IMR-90 (cell line): Measurements from ENCODE around the gene SCYGR4. TPM values are rescaled to one million over a fixed set of nuclear protein-coding genes. Genes with fewer than 3 reads are reported as not detected.

ENCODE experiments used
- ATAC-seq: fragments of 200-7000 bp; cut with Tn5 transposase; 2 replicates; pipeline ENCODE4 v1.9.1; 2020; ENCODE audit warnings: low read depth, mild to moderate bottlenecking, moderate library complexity
- BruUV-seq: library from RNA; stranded (reverse); fragments of 400-500 nt; replicated peaks from 2 replicates; lab custom pipeline; 2021; lab: Mats Ljungman, UMichigan
- CTCF ChIA-PET: fragments of 300-600 bp; formaldehyde crosslinking; extraction: SDS; loops from one replicate; lab custom pipeline; 2021; ENCODE audit warnings: antibody characterized with exemption; lab: Yijun Ruan, JAX
- POLR2A ChIA-PET: fragments of 300-600 bp; sonication (Branson Sonifier 250); formaldehyde crosslinking; loops from one replicate; lab custom pipeline; 2022; ENCODE audit warnings: antibody characterized with exemption; ENCODE audit not compliant: unreplicated experiment; lab: Charles Lee
- DNase-seq: peaks from one replicate; pipeline ENCODE4 v3.0.0; 2013
- H2AFZ ChIP-seq: replicated peaks from 2 replicates; pipeline ENCODE3; 2013; ENCODE audit warnings: low read length, mild to moderate bottlenecking; ENCODE audit not compliant: poor library complexity
- H2AK5ac ChIP-seq: 2 replicates; pipeline ENCODE4 v1.6.1; 2013; ENCODE audit warnings: low read depth, low read length, inconsistent platforms
- H2AK9ac ChIP-seq: replicated peaks from 2 replicates; pipeline ENCODE3; 2013; ENCODE audit warnings: mild to moderate bottlenecking, low read depth, low read length, moderate library complexity; ENCODE audit not compliant: poor library complexity
- H2BK120ac ChIP-seq: 2 replicates; pipeline ENCODE4 v1.6.1; 2013; ENCODE audit warnings: low read depth, low read length, inconsistent platforms
- H2BK15ac ChIP-seq: 3 replicates; pipeline ENCODE4 v1.6.1; 2013; ENCODE audit warnings: low read depth, low read length, inconsistent platforms
- H2BK20ac ChIP-seq: 2 replicates; pipeline ENCODE4 v1.6.1; 2013; ENCODE audit warnings: low read depth, mild to moderate bottlenecking, inconsistent platforms, low read length, moderate library complexity
- H2BK5ac ChIP-seq: 2 replicates; pipeline ENCODE4 v1.6.1; 2013; ENCODE audit warnings: mild to moderate bottlenecking, low read depth, low read length, inconsistent platforms; ENCODE audit not compliant: poor library complexity, severe bottlenecking
- H3K14ac ChIP-seq: replicated peaks from 2 replicates; pipeline ENCODE4 v1.6.1; 2013; ENCODE audit warnings: low read depth, low read length, inconsistent platforms
- H3K18ac ChIP-seq: 2 replicates; pipeline ENCODE4 v1.6.1; 2013; ENCODE audit warnings: low read depth, low read length, control low read depth
- H3K23ac ChIP-seq: 2 replicates; pipeline ENCODE4 v1.6.1; 2013; ENCODE audit warnings: low read depth, low read length, inconsistent platforms
- H3K27ac ChIP-seq: 2 replicates; pipeline ENCODE4 v1.5.1; 2013; ENCODE audit warnings: mild to moderate bottlenecking, control low read depth, low read length; ENCODE audit not compliant: insufficient read depth
- H3K27me3 ChIP-seq: 2 replicates; pipeline ENCODE4 v1.6.1; 2013; ENCODE audit warnings: low read length; ENCODE audit not compliant: control insufficient read depth, insufficient read depth
- H3K36me3 ChIP-seq: 2 replicates; pipeline ENCODE4 v1.6.1; 2013; ENCODE audit warnings: low read length, mixed read lengths; ENCODE audit not compliant: control insufficient read depth, insufficient read depth
- H3K4ac ChIP-seq: 2 replicates; pipeline ENCODE4 v1.6.1; 2013; ENCODE audit warnings: low read depth, low read length, inconsistent platforms
- H3K4me1 ChIP-seq: 2 replicates; pipeline ENCODE4 v1.6.1; 2013; ENCODE audit warnings: low read length, mixed read lengths; ENCODE audit not compliant: control insufficient read depth, insufficient read depth
- H3K4me2 ChIP-seq: 2 replicates; pipeline ENCODE4 v1.6.1; 2013; ENCODE audit warnings: low read depth, mild to moderate bottlenecking, control low read depth, low read length, moderate library complexity
- H3K4me3 ChIP-seq: 2 replicates; pipeline ENCODE4 v1.5.1; 2013; ENCODE audit warnings: low read depth, mild to moderate bottlenecking, control low read depth, low read length, moderate library complexity; ENCODE audit not compliant: insufficient read depth
- H3K56ac ChIP-seq: 2 replicates; pipeline ENCODE4 v1.6.1; 2013; ENCODE audit warnings: low read length, inconsistent platforms; ENCODE audit not compliant: insufficient read depth; ENCODE audit errors: extremely low read depth
- H3K79me1 ChIP-seq, 2 experiments: 2 replicates each; pipeline ENCODE4 v1.6.1; 2013; ENCODE audit warnings: low read length in 2 of 2, inconsistent platforms in 1 of 2, low read depth in 1 of 2
- H3K9ac ChIP-seq: 2 replicates; pipeline ENCODE4 v1.6.1; 2013; ENCODE audit warnings: low read depth, low read length, control low read depth
- H3K9me1 ChIP-seq: 2 replicates; pipeline ENCODE4 v1.6.1; 2013; ENCODE audit warnings: low read length, inconsistent platforms; ENCODE audit not compliant: insufficient read depth
- H3K9me3 ChIP-seq: 2 replicates; pipeline ENCODE4 v1.6.1; 2013; ENCODE audit warnings: low read length; ENCODE audit not compliant: control insufficient read depth, insufficient read depth
- H4K20me1 ChIP-seq: 2 replicates; pipeline ENCODE4 v1.6.1; 2013; ENCODE audit warnings: low read length, inconsistent platforms; ENCODE audit not compliant: insufficient read depth
- H4K5ac ChIP-seq: 2 replicates; pipeline ENCODE4 v1.6.1; 2013; ENCODE audit warnings: mild to moderate bottlenecking, low read depth, low read length, control low read depth
- H4K8ac ChIP-seq, 2 experiments: 2 replicates each; pipeline ENCODE4 v1.6.1; 2013; ENCODE audit warnings: low read depth in 2 of 2, low read length in 2 of 2, control low read depth in 1 of 2, inconsistent platforms in 1 of 2
- H4K91ac ChIP-seq: 2 replicates; pipeline ENCODE4 v1.6.1; 2013; ENCODE audit warnings: low read depth, low read length, inconsistent platforms; ENCODE audit not compliant: insufficient read depth
- BHLHE40 ChIP-seq: fragments of 150-350 bp; IDR thresholded peaks from 2 replicates; pipeline ENCODE4 v1.6.1; 2016; ENCODE audit warnings: mild to moderate bottlenecking, low read depth, low read length
- CEBPB ChIP-seq: IDR thresholded peaks from 2 replicates; pipeline ENCODE4 v1.6.1; 2012; ENCODE audit warnings: low read depth, low read length, improper control_type of control experiment
- CHD1 ChIP-seq: IDR thresholded peaks from 2 replicates; pipeline ENCODE4 v1.6.1; 2012; ENCODE audit warnings: low read depth, low read length, improper control_type of control experiment
- CTCF ChIP-seq: conservative IDR thresholded peaks from 2 replicates; pipeline ENCODE4 v1.5.1; 2012; ENCODE audit warnings: mild to moderate bottlenecking, low read depth, low read length, improper control_type of control experiment
- ELK1 ChIP-seq: fragments of 150-350 bp; IDR thresholded peaks from 2 replicates; pipeline ENCODE4 v1.6.1; 2016; ENCODE audit warnings: low read depth, mild to moderate bottlenecking, low read length, moderate library complexity, borderline replicate concordance
- FOS ChIP-seq: fragments of 150-350 bp; IDR thresholded peaks from 2 replicates; pipeline ENCODE4 v1.6.1; 2016; ENCODE audit warnings: low read depth, low read length
- MAFK ChIP-seq: IDR thresholded peaks from 2 replicates; pipeline ENCODE4 v1.6.1; 2012; ENCODE audit warnings: low read depth, low read length, improper control_type of control experiment
- MAZ ChIP-seq: IDR thresholded peaks from 2 replicates; pipeline ENCODE4 v1.6.1; 2012; ENCODE audit warnings: low read depth, mild to moderate bottlenecking, low read length, improper control_type of control experiment, moderate library complexity, borderline replicate concordance
- MXI1 ChIP-seq: IDR thresholded peaks from 2 replicates; pipeline ENCODE4 v1.6.1; 2012; ENCODE audit warnings: low read depth, mild to moderate bottlenecking, low read length, moderate library complexity, borderline replicate concordance
- NFE2L2 ChIP-seq: fragments of 150-350 bp; IDR thresholded peaks from 2 replicates; pipeline ENCODE4 v1.6.1; 2016; ENCODE audit warnings: low read depth, mild to moderate bottlenecking, low read length
- POLR2A ChIP-seq: IDR thresholded peaks from 2 replicates; pipeline ENCODE4 v1.6.1; 2012; ENCODE audit warnings: mild to moderate bottlenecking, low read depth, low read length
- RAD21 ChIP-seq: IDR thresholded peaks from 2 replicates; pipeline ENCODE4 v1.6.1; 2012; ENCODE audit warnings: low read length, improper control_type of control experiment
- RCOR1 ChIP-seq: IDR thresholded peaks from 2 replicates; pipeline ENCODE4 v1.6.1; 2012; ENCODE audit warnings: mild to moderate bottlenecking, low read length, improper control_type of control experiment; ENCODE audit not compliant: insufficient replicate concordance
- RFX5 ChIP-seq: IDR thresholded peaks from 2 replicates; pipeline ENCODE4 v1.8.0; 2012; ENCODE audit warnings: low read depth, mild to moderate bottlenecking, low read length, moderate library complexity
- SMC3 ChIP-seq: fragments of 150-350 bp; IDR thresholded peaks from 2 replicates; pipeline ENCODE4 v1.6.1; 2016; ENCODE audit warnings: low read depth, mild to moderate bottlenecking, antibody characterized with exemption, low read length, moderate library complexity
- USF2 ChIP-seq: fragments of 150-350 bp; IDR thresholded peaks from 2 replicates; pipeline ENCODE4 v1.6.1; 2017; ENCODE audit warnings: mild to moderate bottlenecking, antibody characterized with exemption, low read length, low read depth
- WGBS, 2 experiments: methylation state at CpG; one replicate each; pipeline versions ENCODE4 v1.1.5 to v1.1.7; 2013; ENCODE audit warnings: missing lambda C conversion rate in 2 of 2; ENCODE audit not compliant: insufficient read length in 1 of 2; ENCODE audit errors: extremely low coverage in 2 of 2; 5-methylcytosine and 5-hydroxymethylcytosine counted together
- dilution Hi-C: fragments of 300-500 bp; cut with HindIII; formaldehyde crosslinking; loops from one replicate; pipeline ENCODE4 v1.14.3; 2018; ENCODE audit warnings: low sequenced_read_pairs; ENCODE audit not compliant: unreplicated experiment
- in situ Hi-C: fragments of 300-500 bp; cut with MboI; formaldehyde crosslinking; loops from 3 replicates; pipeline ENCODE4 v1.14.3; 2019; ENCODE audit warnings: low sequenced_read_pairs, inconsistent platforms, mixed read lengths
- intact Hi-C: fragments of 100-400 bp; cut with micrococcal nuclease; formaldehyde crosslinking; loops from 2 replicates; pipeline ENCODE4 v1.10.0; 2022
- polyA plus RNA-seq, 3 experiments: library from polyadenylated mRNA; depleted of rRNA; stranded (reverse); fragments of >200 nt; gene quantifications; 2 replicates each; pipeline ENCODE4 v1.2.3, GENCODE V29; 2012; ENCODE audit warnings: low replicate concordance in 1 of 3
- total RNA-seq: library from RNA; depleted of rRNA; stranded (reverse); fragments of >200 nt; gene quantifications from 2 replicates; pipeline ENCODE4 v1.2.3, GENCODE V29; 2012

Gene SCYGR4
- total and polyA plus RNA-seq, 2 of the 4 experiments (the other 2 are of a cell fraction), result not detected

GRCh38 chr2:227632827-227633226, 15.5 kb downstream of the SCYGR4 start:
- TF ChIP-seq FOS, result no peak
- no peak for TF ChIP-seq BHLHE40
- no peak for TF ChIP-seq MAFK
- TF ChIP-seq RAD21, result no peak
- TF ChIP-seq MAZ, result no peak
- TF ChIP-seq POLR2A, result no peak
- TF ChIP-seq MXI1, result no peak
- TF ChIP-seq NFE2L2, result no peak
- TF ChIP-seq RCOR1, result no peak
- no peak for TF ChIP-seq CTCF
- no peak for TF ChIP-seq SMC3
- no peak for TF ChIP-seq CHD1
- TF ChIP-seq ELK1, result no peak
- TF ChIP-seq USF2, result no peak
- TF ChIP-seq CEBPB, result no peak
- TF ChIP-seq RFX5, result no peak
- 50% methylated on average over 2 of the region's 6 CpGs; no CpG with 5 or more reads in 1 of the 2 experiments for WGBS, 2 experiments
- H3K79me1 ChIP-seq, result no peaks in the 10 kb centered on the region
- no peak overlapping the region for H3K27ac ChIP-seq
- H3K9ac ChIP-seq, result no peak overlapping the region
- no peak overlapping the region for H4K91ac ChIP-seq
- H3K36me3 ChIP-seq, result no peaks in the 10 kb centered on the region
- no peaks in the 10 kb centered on the region for H3K27me3 ChIP-seq
- no peak overlapping the region for H2BK20ac ChIP-seq
- in situ Hi-C loops, result no loop called here
- H3K9me1 ChIP-seq, result no peaks in the 10 kb centered on the region
- no peak overlapping the region for H2BK120ac ChIP-seq
- H3K4me1 ChIP-seq, result no peaks in the 10 kb centered on the region
- H3K23ac ChIP-seq, result no peak overlapping the region
- intact Hi-C loops, result no loop called here
- H3K9me3 ChIP-seq, result no peaks in the 10 kb centered on the region
- H3K18ac ChIP-seq, result no peak overlapping the region
- DNase-seq (no peak), ATAC-seq (no peak)
- dilution Hi-C loops, result no loop called here
- H2AK9ac ChIP-seq, result no peak overlapping the region
- ChIA-PET POLR2A (no interaction called here), CTCF (no interaction called here)
- H4K5ac ChIP-seq, result no peak overlapping the region
- H3K14ac ChIP-seq, result no peak overlapping the region
- H2BK5ac ChIP-seq, result no peak overlapping the region
- H3K4me3 ChIP-seq, result no peak overlapping the region
- H4K8ac ChIP-seq, result no peak overlapping the region
- no peak overlapping the region for H2AK5ac ChIP-seq
- no peak overlapping the region for H2BK15ac ChIP-seq
- H4K20me1 ChIP-seq, result no peaks in the 10 kb centered on the region
- H3K4ac ChIP-seq, result no peak overlapping the region
- no peak overlapping the region for H3K56ac ChIP-seq
- no peak overlapping the region for H3K4me2 ChIP-seq
- BruUV-seq, result no TSS peak
- no peak overlapping the region for H2AFZ ChIP-seq
